Measurements from ENCODE around the gene KLHDC3.

Gene KLHDC3

DNA sequence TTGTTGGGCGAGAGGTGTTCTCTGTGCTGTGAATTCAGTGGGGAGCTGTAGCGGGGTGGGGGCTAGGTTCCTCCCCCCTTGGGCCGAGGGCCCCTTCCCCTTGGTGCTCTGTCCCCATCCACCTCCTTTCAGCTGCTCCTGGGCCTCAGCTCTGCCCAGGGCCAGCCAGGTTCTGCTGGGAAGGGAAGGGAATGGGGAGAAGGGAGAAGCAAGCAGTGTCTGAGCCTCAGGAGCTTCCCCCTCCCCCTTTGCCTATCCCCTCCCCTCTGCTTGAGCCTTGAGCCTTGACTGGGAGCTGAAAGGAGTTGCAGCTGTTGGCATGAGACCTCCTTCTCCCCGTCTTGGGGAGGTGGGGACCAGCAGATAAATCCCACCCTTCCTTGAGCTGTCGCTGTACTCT, 6.8 kb downstream of the KLHDC3 start:
- FAIRE-seq, result no peak

DNA sequence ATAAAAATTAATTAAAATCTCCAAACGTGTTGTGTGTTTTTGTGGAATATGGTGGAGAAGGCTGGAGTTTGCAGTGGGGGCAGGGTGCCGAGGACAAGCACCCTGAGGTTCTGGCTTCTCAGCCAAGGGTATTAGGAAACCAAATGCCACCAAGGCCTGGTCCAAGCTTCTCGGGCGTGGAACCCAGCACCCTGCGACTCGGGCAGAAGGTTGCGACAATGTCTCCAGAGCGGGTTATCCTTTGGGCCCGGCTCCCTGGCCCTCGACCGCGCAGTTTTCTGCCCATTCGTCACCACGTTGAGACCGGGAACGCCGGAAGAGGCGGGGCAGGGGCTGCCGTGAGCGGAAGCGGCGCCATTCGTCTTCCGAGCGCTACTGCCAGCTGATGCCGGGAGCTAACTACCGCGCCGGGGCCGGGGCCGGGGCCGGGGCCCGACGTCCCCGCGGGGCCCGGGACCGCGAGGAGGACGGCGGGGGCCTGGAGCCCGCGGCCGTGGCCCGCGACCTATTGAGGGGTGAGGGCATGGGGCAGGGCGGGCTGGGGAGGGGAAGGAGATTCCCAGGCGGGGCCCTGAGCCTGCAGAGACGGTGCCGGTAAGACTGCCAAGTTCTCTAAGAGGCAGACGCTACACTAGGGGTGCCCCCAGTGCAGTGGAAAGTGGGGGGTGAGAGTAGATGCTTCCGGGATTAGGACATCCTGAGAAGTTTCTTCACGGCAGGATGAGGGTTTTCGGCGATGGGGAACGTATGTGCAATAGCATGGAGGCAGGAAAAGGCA, 7.4 kb downstream of the KLHDC3 start, which contains the start of gene RRP36:
Gene RRP36, plus strand, starts transcription at position 354 of the 778 bp plus-strand sequence. Its CDS starts 32 bp downstream, at position 386.
- DNase-seq (ENCODE audit: insufficient read length, low spot score) (peak; percentile 85), FAIRE-seq (peak; percentile 87)
- peak; percentile 83 for TF ChIP-seq POLR2A (IDR thresholded peaks at IDR 0.05; ENCODE audit: low read depth, low read length)
- no peak for TF ChIP-seq PAX5 (IDR thresholded peaks at IDR 0.05; ENCODE audit: insufficient read depth, low read length, severe bottlenecking)
- TF ChIP-seq POLR2AphosphoS5 (IDR thresholded peaks at IDR 0.05; ENCODE audit: low read depth, low read length), result peak; percentile 71
- TF ChIP-seq SPI1 (IDR thresholded peaks at IDR 0.05; ENCODE audit: low read depth, low read length), result 0 out of 2 replicates have a peak, but pooled peaks have one; percentile 12
- no peak for TF ChIP-seq POU2F2 (IDR thresholded peaks at IDR 0.05; ENCODE audit: low read depth, low read length)
- peak; percentile 41; the same call in 1 of the 2 replicates for TF ChIP-seq TAF1 (IDR thresholded peaks at IDR 0.05; ENCODE audit: low read depth, low read length)

More for the DNA sequence above, 6.8 kb downstream of the KLHDC3 start:
- DNase-seq (ENCODE audit: insufficient read length, low spot score), result no peak
- TF ChIP-seq POU2F2 (IDR thresholded peaks at IDR 0.05; ENCODE audit: low read depth, low read length) (no peak), POLR2A (IDR thresholded peaks at IDR 0.05; ENCODE audit: low read depth, low read length) (no peak), POLR2AphosphoS5 (IDR thresholded peaks at IDR 0.05; ENCODE audit: low read depth, low read length) (no peak), PAX5 (IDR thresholded peaks at IDR 0.05; ENCODE audit: insufficient read depth, low read length, severe bottlenecking) (no peak), TAF1 (IDR thresholded peaks at IDR 0.05; ENCODE audit: low read depth, low read length) (no peak), SPI1 (IDR thresholded peaks at IDR 0.05; ENCODE audit: low read depth, low read length) (no peak)

DNA sequence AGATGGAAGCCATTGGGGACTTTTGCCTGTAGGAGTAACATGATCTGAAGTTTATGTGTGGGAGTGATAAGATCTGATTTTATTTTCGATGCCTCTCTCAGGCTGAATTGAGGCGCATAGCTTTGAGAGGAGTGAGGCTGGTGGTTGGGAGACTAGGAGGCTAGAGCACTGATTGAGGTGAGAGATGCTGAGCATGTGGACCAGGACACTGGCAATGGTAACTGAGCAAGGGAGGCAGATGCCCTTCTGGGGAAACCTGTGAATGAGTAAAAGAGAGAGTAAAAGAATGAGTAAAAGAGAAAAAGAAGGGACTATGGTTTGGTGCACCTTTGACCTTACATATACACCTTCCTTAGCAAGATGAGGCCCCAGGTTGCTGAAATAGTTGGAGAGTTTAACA, 10.4 kb downstream of the KLHDC3 start:
- no peak for FAIRE-seq
- DNase-seq (ENCODE audit: insufficient read length, low spot score), result no peak
- TF ChIP-seq POLR2AphosphoS5 (IDR thresholded peaks at IDR 0.05; ENCODE audit: low read depth, low read length) (no peak), POLR2A (IDR thresholded peaks at IDR 0.05; ENCODE audit: low read depth, low read length) (no peak), SPI1 (IDR thresholded peaks at IDR 0.05; ENCODE audit: low read depth, low read length) (no peak), PAX5 (IDR thresholded peaks at IDR 0.05; ENCODE audit: insufficient read depth, low read length, severe bottlenecking) (no peak), TAF1 (IDR thresholded peaks at IDR 0.05; ENCODE audit: low read depth, low read length) (no peak), POU2F2 (IDR thresholded peaks at IDR 0.05; ENCODE audit: low read depth, low read length) (no peak)

DNA sequence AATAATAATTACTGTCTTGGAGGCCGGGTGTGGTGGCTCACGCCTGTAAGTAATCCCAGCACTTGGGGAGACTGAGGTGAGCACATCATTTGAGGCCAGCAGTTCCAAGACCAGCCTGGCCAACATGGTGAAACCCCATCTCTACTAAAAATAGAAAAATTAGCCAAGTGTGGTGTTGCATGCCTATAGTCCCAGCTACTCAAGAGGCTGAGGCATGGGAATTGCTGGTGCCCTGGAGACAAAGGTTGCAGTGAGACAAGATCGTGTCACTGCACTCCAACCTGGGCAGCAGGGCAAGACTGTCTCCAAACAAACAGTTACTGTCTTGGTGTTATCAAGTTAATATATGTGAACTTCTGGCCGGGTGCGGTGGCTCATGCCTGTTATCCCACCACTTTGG, 12.3 kb downstream of the KLHDC3 start:
- FAIRE-seq (no peak), DNase-seq (ENCODE audit: insufficient read length, low spot score) (no peak)
- TF ChIP-seq POU2F2 (IDR thresholded peaks at IDR 0.05; ENCODE audit: low read depth, low read length) (no peak), POLR2AphosphoS5 (IDR thresholded peaks at IDR 0.05; ENCODE audit: low read depth, low read length) (no peak), PAX5 (IDR thresholded peaks at IDR 0.05; ENCODE audit: insufficient read depth, low read length, severe bottlenecking) (no peak), SPI1 (IDR thresholded peaks at IDR 0.05; ENCODE audit: low read depth, low read length) (no peak), TAF1 (IDR thresholded peaks at IDR 0.05; ENCODE audit: low read depth, low read length) (no peak), POLR2A (IDR thresholded peaks at IDR 0.05; ENCODE audit: low read depth, low read length) (no peak)

DNA sequence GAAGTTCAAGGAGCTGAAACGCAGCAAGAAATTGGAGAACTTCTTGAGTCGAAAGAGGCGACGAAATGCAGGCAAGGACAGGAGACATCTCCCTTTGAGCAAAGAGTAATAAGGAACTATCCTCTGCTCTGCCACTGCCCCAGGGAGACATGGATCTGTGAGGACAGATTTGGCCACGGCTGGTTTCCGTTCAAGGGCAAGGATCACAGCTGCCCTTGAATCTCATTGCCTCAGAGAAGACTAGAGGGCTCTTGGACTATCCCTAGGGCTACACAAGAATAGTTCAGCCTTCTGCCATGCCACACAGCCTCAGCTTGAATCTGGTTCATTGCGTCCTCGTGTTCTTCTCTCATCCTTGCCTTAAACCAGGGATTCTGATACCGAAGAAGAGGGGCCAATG, 15.1 kb downstream of the KLHDC3 start:
- DNase-seq (ENCODE audit: insufficient read length, low spot score) (no peak), FAIRE-seq (no peak)
- TF ChIP-seq PAX5 (IDR thresholded peaks at IDR 0.05; ENCODE audit: insufficient read depth, low read length, severe bottlenecking) (no peak), POU2F2 (IDR thresholded peaks at IDR 0.05; ENCODE audit: low read depth, low read length) (no peak), POLR2AphosphoS5 (IDR thresholded peaks at IDR 0.05; ENCODE audit: low read depth, low read length) (no peak), TAF1 (IDR thresholded peaks at IDR 0.05; ENCODE audit: low read depth, low read length) (no peak), POLR2A (IDR thresholded peaks at IDR 0.05; ENCODE audit: low read depth, low read length) (no peak), SPI1 (IDR thresholded peaks at IDR 0.05; ENCODE audit: low read depth, low read length) (no peak)

DNA sequence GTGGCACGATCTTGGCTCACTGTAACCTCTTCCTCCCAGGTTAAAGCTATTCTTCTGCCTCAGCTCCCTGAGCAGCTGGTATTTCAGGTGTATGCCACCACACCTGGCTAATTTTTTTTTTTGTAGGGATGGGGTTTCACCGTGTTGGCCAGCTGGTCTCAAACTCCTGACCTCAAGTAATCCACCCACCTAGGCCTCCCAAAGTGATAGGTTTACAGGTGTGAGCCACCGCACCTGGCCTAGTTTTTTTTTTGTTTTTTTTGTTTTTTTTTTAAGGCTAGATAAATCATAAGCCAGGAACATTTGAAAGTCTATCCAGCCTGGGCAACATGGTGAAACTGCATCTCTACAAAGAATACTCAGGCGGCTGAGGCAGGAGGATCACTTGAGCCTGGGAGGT, 18.3 kb downstream of the KLHDC3 start:
- DNase-seq (ENCODE audit: insufficient read length, low spot score), result no peak
- FAIRE-seq, result no peak
- TF ChIP-seq POLR2A (IDR thresholded peaks at IDR 0.05; ENCODE audit: low read depth, low read length) (no peak), TAF1 (IDR thresholded peaks at IDR 0.05; ENCODE audit: low read depth, low read length) (no peak), PAX5 (IDR thresholded peaks at IDR 0.05; ENCODE audit: insufficient read depth, low read length, severe bottlenecking) (no peak), SPI1 (IDR thresholded peaks at IDR 0.05; ENCODE audit: low read depth, low read length) (no peak), POLR2AphosphoS5 (IDR thresholded peaks at IDR 0.05; ENCODE audit: low read depth, low read length) (no peak), POU2F2 (IDR thresholded peaks at IDR 0.05; ENCODE audit: low read depth, low read length) (no peak)

DNA sequence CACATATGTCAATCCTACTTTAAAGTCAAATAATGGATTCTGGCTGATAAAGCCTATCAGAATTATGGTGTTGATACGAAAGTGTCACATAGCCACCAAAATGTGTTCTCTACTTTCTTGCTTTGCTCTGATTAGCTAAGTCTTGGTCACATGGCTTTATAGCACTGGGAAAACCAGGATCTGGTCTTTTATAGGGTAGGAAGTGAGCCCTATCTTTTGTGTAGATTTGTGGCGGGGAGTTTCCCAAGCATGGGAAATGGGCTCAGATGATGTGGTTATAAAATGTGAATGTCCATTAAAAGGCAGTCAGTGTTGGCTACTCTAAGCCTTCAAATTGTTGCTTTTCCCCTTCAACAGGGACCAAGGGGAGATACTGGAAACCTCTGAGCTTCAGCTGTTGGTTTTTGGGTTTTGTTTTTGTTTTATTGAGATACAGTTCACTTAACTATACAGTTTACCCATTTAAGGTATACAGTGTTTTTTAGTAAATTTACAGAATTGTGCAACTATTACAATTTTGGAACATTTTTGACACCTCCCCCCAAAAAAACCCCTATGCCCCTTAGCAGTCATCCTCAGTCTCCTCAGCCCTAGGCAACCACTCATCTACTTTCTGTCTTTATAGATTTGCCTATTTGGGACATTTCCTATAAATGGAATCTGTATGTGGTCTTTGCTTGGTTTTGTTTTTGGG, 19.6 kb downstream of the KLHDC3 start:
- TF ChIP-seq POLR2A (IDR thresholded peaks at IDR 0.05; ENCODE audit: low read depth, low read length), result no peak
- no peak for TF ChIP-seq POU2F2 (IDR thresholded peaks at IDR 0.05; ENCODE audit: low read depth, low read length)
- TF ChIP-seq POLR2AphosphoS5 (IDR thresholded peaks at IDR 0.05; ENCODE audit: low read depth, low read length), result no peak
- no peak for TF ChIP-seq PAX5 (IDR thresholded peaks at IDR 0.05; ENCODE audit: insufficient read depth, low read length, severe bottlenecking)
- no peak for TF ChIP-seq TAF1 (IDR thresholded peaks at IDR 0.05; ENCODE audit: low read depth, low read length)
- no peak for TF ChIP-seq SPI1 (IDR thresholded peaks at IDR 0.05; ENCODE audit: low read depth, low read length)
- no peak for DNase-seq (ENCODE audit: insufficient read length, low spot score)
- FAIRE-seq, result no peak

DNA sequence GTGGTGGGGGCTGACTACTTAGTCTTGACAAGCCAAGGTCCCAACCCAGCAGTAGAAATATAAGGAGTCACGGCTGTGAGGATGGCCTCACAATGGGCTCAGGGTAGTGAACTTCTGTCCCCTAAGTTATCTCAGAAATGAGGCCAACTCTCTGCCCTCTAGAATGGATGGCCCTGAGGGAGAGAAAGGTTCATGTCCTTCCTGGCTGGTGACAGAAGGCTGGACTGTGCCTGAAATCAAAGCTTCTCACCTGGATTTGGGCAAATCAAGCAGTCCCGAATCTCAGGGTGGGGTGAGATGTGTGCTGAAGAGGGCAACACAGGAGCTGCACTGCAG, 20.1 kb downstream of the KLHDC3 start:
- TF ChIP-seq SPI1 (IDR thresholded peaks at IDR 0.05; ENCODE audit: low read depth, low read length), result no peak
- no peak for TF ChIP-seq PAX5 (IDR thresholded peaks at IDR 0.05; ENCODE audit: insufficient read depth, low read length, severe bottlenecking)
- DNase-seq (ENCODE audit: insufficient read length, low spot score) (no peak), FAIRE-seq (no peak)

DNA sequence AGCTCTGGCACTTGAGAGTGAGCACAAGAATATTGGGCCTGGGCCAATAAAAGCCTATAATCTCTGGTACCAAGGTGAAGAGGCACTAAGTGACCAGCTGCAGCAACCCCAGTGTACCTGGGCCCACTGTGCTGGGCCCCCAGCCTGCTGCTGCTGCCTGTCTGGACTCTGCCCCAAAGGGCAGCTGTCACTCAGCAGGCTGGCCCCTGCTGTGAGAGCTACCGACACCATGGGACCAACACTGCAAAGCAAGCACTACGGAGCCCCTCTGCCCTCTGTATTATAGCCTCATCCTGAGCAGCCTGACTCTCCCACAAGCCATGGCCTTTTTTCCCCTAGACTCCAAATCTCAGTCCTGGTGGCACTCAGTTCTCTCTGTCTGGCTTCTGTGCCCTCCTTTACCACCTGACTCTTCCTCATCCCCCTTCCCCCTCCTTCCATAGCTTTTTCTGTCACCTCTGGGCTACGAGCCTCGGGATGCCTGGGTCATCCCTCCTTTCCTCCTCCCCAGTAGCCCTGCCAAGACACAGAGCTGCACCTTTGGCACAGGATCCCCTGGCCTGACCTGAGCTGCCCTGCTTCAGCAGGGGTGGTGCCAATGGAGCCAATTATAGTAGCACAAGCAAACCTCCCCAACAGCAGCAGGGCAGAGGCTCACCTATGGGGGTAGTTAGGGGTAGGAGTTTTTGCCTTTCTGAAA, 21.6 kb downstream of the KLHDC3 start:
- no peak for TF ChIP-seq POLR2A (IDR thresholded peaks at IDR 0.05; ENCODE audit: low read depth, low read length)
- no peak for TF ChIP-seq POLR2AphosphoS5 (IDR thresholded peaks at IDR 0.05; ENCODE audit: low read depth, low read length)
- TF ChIP-seq PAX5 (IDR thresholded peaks at IDR 0.05; ENCODE audit: insufficient read depth, low read length, severe bottlenecking), result no peak
- TF ChIP-seq POU2F2 (IDR thresholded peaks at IDR 0.05; ENCODE audit: low read depth, low read length), result no peak
- TF ChIP-seq SPI1 (IDR thresholded peaks at IDR 0.05; ENCODE audit: low read depth, low read length), result no peak
- TF ChIP-seq TAF1 (IDR thresholded peaks at IDR 0.05; ENCODE audit: low read depth, low read length), result no peak
- no peak for DNase-seq (ENCODE audit: insufficient read length, low spot score)
- FAIRE-seq, result no peak

Data from GM12891 (cell line).